ENCODE results near the gene ZNF804B.
A peak's percentile ranks its signal among the peaks of the same experiment; 100 is the strongest.

The ZNF804B gene

GRCh38 chr7:88789480-88790064 is 30.1 kb downstream of the ZNF804B start:
- Histone ChIP-seq H2AFZ (ENCODE audit: low read length) (no peak overlapping the region), H4K20me1 (ENCODE audit: insufficient read depth, low read length, poor library complexity, severe bottlenecking) (no peaks in the 10 kb centered on the region)
- TF ChIP-seq CTCF (conservative IDR thresholded peaks at IDR 0.05; ENCODE audit: low read length) (peak; percentile 70), EZH2phosphoT487 (IDR thresholded peaks at IDR 0.05; ENCODE audit: borderline replicate concordance) (no peak)

GRCh38 chr7:88791891-88792290 is 32.4 kb downstream of the ZNF804B start:
- H3K9me3 ChIP-seq (ENCODE audit: insufficient read depth, low read depth, low read length) = no peaks in the 10 kb centered on the region
- no peaks in the 10 kb centered on the region for H4K20me1 ChIP-seq (ENCODE audit: insufficient read depth, low read length, poor library complexity, severe bottlenecking)
- H2AFZ ChIP-seq (ENCODE audit: low read length) = no peak overlapping the region
- H3F3A ChIP-seq (ENCODE audit: low read depth) = no peaks in the 10 kb centered on the region
- no peaks in the 10 kb centered on the region for H3K36me3 ChIP-seq (ENCODE audit: insufficient read depth, low read length)
- no peak for TF ChIP-seq EZH2phosphoT487 (IDR thresholded peaks at IDR 0.05; ENCODE audit: borderline replicate concordance)
- no peak for TF ChIP-seq CTCF (conservative IDR thresholded peaks at IDR 0.05; ENCODE audit: low read length)
- no peaks in the 10 kb centered on the region for H3K79me2 ChIP-seq (ENCODE audit: insufficient read depth, low read length)
- no peak overlapping the region for H3K9ac ChIP-seq (ENCODE audit: low read depth, low read length, poor library complexity, severe bottlenecking)
- H3K4me3 ChIP-seq (ENCODE audit: low read length, poor library complexity, severe bottlenecking) = no peak overlapping the region
- no peaks in the 10 kb centered on the region for H3K9me2 ChIP-seq (replicated peaks; ENCODE audit: low read depth, low read length)
- no peaks in the 10 kb centered on the region for H3K4me1 ChIP-seq (ENCODE audit: insufficient read depth, low read length, poor library complexity, severe bottlenecking)
- no peaks in the 10 kb centered on the region for H3K27me3 ChIP-seq (ENCODE audit: insufficient read depth, low read length, poor library complexity, severe bottlenecking)
- no peak overlapping the region for H3K4me2 ChIP-seq (ENCODE audit: low read depth, low read length, poor library complexity, severe bottlenecking)

More at GRCh38 chr7:88789480-88790064, 30.1 kb downstream of the ZNF804B start:
- H3K9ac ChIP-seq (ENCODE audit: low read depth, low read length, poor library complexity, severe bottlenecking) = no peak overlapping the region
- no peaks in the 10 kb centered on the region for H3K27me3 ChIP-seq (ENCODE audit: insufficient read depth, low read length, poor library complexity, severe bottlenecking)
- H3F3A ChIP-seq (ENCODE audit: low read depth) = no peaks in the 10 kb centered on the region
- no peaks in the 10 kb centered on the region for H3K79me2 ChIP-seq (ENCODE audit: insufficient read depth, low read length)
- no peaks in the 10 kb centered on the region for H3K9me2 ChIP-seq (replicated peaks; ENCODE audit: low read depth, low read length)
- no peaks in the 10 kb centered on the region for H3K4me1 ChIP-seq (ENCODE audit: insufficient read depth, low read length, poor library complexity, severe bottlenecking)
- no peak overlapping the region for H3K4me3 ChIP-seq (ENCODE audit: low read length, poor library complexity, severe bottlenecking)
- H3K36me3 ChIP-seq (ENCODE audit: insufficient read depth, low read length) = no peaks in the 10 kb centered on the region
- H3K4me2 ChIP-seq (ENCODE audit: low read depth, low read length, poor library complexity, severe bottlenecking) = no peak overlapping the region
- no peaks in the 10 kb centered on the region for H3K9me3 ChIP-seq (ENCODE audit: insufficient read depth, low read depth, low read length)

GRCh38 chr7:88792361-88792760 is 32.9 kb downstream of the ZNF804B start:
- Histone ChIP-seq H3K9me2 (replicated peaks; ENCODE audit: low read depth, low read length) (no peaks in the 10 kb centered on the region), H3K4me2 (ENCODE audit: low read depth, low read length, poor library complexity, severe bottlenecking) (no peak overlapping the region), H3K36me3 (ENCODE audit: insufficient read depth, low read length) (no peaks in the 10 kb centered on the region), H4K20me1 (ENCODE audit: insufficient read depth, low read length, poor library complexity, severe bottlenecking) (no peaks in the 10 kb centered on the region), H3F3A (ENCODE audit: low read depth) (no peaks in the 10 kb centered on the region), H2AFZ (ENCODE audit: low read length) (no peak overlapping the region), H3K4me3 (ENCODE audit: low read length, poor library complexity, severe bottlenecking) (no peak overlapping the region), H3K9ac (ENCODE audit: low read depth, low read length, poor library complexity, severe bottlenecking) (no peak overlapping the region), H3K27me3 (ENCODE audit: insufficient read depth, low read length, poor library complexity, severe bottlenecking) (no peaks in the 10 kb centered on the region), H3K79me2 (ENCODE audit: insufficient read depth, low read length) (no peaks in the 10 kb centered on the region), H3K9me3 (ENCODE audit: insufficient read depth, low read depth, low read length) (no peaks in the 10 kb centered on the region), H3K4me1 (ENCODE audit: insufficient read depth, low read length, poor library complexity, severe bottlenecking) (no peaks in the 10 kb centered on the region)
- no peak for TF ChIP-seq EZH2phosphoT487 (IDR thresholded peaks at IDR 0.05; ENCODE audit: borderline replicate concordance)
- no peak for TF ChIP-seq CTCF (conservative IDR thresholded peaks at IDR 0.05; ENCODE audit: low read length)

Data from Loucy (cell line).